PC-3 (cell line): ENCODE results near the gene MROH9.

Experiments used
- CTCF ChIP-seq: fragments of 300-600 bp; sonication (generic); conservative IDR thresholded peaks from 2 replicates; pipeline ENCODE4 v1.5.1; 2017; ENCODE audit warnings: antibody characterized with exemption, low read depth, mild to moderate bottlenecking, low read length
- EZH2phosphoT487 ChIP-seq: fragments of 300-600 bp; sonication (generic); IDR thresholded peaks from 2 replicates; pipeline ENCODE4 v1.6.1; 2018; ENCODE audit warnings: mild to moderate bottlenecking, antibody characterized with exemption, low read length, borderline replicate concordance

- no peak for TF ChIP-seq CTCF
- TF ChIP-seq EZH2phosphoT487 = no peak
Observed at GRCh38 chr1:171075041-171075440, 139.7 kb downstream of the MROH9 start.
